ENCODE measurements around the gene PHACTR1.

Gene PHACTR1

DNA sequence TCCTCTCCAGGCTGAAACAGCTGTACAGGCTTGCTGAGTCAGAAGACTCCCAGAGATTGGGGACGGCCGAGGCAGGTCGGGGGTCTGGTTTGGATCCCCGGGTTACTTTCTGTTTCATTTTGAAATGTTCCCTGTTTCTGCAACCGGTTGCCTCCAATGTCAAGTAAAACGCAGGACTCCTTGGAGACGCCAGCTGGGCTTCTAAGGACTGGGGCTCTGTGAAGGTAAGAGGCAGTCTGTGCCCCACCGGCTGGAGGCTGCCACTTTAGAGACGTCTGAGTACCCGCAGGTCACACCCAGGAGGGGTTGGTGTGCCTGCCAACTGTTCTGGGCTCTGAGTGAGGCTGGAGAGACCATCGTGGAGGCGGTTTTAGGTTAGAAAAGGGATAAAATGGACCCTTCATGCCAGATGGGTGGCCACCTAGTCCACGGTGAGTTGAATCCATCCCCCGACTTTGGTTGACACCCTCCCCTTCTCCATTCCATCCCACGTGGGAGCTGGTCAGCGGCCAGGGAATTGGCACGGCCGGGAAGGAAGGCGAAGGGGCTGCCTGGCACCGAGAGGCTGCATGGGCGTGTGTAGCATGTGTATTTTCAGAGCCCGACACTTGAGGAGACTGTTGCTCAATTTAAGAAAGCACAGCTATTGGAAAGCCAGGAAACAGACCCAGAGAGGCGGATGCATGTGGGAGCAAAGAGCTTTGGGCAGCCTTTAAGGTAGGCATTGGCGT, 240.9 kb downstream of the PHACTR1 start:
- peak; percentile 67 for DNase-seq

DNA sequence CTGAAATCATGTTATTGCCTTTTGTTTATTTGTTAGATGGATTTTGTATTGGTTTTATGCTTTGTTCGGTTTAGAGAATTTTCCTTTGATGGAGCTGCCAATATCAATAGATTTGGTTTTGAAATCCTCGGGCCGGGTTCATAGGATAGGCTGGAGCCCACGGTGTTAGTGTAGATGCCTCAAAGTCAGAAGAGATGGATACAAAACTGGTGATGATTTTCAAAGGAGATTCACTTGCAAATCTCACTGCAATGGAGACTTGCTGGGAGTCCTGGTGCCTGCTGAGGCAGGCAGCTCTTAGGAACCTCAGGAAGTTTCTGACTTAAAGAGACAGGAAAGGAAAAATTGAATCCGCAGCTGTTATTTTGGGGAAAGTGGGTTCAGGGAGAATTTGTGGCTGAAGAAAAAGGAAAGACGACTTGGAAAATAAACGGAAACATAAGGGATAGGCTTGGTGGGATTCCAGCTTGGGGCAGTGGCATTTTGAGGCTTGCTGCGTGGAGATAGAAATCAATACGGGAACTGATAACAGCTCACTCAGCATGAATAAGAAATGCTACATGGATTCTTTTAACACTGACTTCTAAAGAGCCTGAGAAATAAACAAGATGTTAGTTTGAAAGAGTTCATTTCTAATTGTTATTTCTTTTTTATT, 241.6 kb downstream of the PHACTR1 start:
- peak; percentile 65 for DNase-seq

DNA sequence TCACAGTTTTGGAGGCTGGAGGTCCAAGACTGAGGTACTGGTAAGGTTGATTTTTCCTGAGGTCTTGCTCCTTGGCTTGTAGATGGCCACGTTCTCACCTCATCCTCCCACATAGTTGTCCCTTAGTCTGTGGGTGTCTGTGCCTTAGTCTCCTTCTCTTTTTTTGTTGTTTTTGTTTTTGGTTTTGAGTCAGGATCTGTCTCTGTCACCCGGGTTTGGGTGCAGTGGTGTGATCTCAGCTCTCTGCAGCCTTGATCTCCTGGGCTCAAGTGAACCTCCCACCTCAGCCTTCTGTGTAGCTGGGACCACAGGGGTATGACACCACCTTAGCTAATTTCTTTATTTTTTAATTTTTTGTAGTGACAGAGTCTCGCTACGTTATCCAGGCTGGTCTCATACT, 245.2 kb downstream of the PHACTR1 start:
- DNase-seq, result no peak

DNA sequence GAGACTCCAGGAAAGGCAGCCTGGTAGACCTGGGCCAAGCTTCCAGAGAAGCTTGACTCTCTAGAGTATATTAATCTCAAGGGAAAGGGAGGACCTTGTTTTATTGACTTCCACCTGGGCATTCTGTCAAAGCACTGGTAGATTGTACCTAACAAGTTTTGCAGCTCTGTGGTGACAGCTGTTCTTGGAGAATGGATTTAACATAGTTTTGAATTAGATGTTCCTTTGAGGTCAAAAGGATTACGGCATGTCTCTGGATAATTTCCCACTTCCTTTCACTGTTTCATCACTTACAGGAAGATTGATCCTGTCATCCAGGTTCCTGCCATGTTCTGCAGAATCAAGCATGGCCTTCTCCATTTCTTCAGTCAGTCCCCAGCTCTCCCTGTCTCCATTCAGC, 246.0 kb downstream of the PHACTR1 start:
- no peak for DNase-seq

DNA sequence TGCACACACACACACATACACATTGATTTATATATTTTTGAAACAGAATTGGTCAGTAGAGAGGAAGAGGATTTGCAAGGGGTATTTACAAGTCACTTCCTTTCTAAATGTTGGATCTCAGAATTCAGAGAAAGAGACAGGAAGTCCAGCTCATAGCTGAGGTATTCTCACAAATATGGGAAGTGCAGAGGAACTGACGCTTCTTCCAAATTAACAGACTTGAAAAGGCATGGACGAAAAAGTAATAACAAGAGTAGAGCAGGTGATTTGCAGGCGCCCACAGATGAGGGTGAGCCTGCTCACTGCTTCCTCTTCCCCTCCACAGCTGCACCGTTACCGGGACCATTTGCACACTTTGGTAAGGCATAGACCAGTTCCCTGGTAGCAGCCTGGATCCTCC, 246.4 kb downstream of the PHACTR1 start:
- no peak for DNase-seq

DNA sequence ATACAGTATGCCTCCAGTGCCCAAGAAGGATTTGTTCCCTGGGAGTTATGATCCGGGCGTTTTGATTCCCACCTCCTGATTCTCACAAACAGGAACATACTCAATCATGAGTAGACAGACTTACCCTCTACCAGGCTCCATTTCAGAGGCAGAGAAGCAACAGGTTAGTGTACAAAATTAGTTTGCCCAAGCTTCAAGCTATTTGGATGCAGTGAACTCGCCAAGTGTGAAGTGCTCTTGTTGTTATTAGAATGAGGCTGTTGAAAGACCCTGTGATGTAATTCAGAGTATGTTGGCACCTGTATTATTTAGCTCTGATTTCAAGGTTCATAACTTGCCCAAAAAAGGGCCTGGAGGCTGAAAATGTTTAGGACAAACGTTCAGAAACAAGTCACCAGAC, 247.0 kb downstream of the PHACTR1 start:
- no peak for DNase-seq

DNA sequence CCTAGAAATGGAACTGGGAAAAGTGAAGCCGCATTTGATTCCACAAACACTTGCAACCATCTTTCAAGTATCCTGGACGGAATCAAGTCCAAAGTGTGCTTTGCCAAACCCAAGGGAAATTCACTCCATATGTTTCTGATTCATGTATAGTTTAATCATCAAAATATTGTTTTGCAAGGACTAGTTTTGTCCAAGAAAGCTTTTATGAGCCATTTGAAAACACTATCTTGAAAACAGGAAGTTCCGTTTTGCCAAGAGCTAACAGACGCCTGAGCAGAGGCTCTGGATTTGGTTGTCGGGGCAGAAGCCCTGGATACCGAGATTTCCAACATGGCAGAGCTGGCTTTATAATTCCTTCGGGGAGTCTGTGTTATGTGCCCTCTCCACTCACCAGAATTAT, 251.1 kb downstream of the PHACTR1 start:
- DNase-seq, result peak; percentile 59

DNA sequence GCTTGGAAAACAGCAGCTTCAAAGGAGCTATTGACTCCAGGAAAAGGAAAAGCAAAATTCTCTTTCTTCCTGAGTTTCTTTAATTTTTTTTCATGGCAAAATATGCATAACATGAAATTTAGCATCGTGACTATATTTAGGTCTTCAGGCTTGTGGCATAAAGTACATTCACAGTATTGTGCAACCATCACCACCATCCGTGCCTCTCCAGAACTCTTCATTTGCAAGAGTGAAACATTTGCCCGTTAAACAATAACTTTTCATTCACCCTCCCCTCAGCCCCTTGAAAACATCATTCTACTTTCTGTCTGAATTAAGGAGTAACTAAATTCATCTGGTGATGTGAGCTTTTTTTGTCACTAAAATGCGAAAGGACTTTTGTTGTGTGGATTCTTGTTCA, 251.7 kb downstream of the PHACTR1 start:
- no peak for DNase-seq

DNA sequence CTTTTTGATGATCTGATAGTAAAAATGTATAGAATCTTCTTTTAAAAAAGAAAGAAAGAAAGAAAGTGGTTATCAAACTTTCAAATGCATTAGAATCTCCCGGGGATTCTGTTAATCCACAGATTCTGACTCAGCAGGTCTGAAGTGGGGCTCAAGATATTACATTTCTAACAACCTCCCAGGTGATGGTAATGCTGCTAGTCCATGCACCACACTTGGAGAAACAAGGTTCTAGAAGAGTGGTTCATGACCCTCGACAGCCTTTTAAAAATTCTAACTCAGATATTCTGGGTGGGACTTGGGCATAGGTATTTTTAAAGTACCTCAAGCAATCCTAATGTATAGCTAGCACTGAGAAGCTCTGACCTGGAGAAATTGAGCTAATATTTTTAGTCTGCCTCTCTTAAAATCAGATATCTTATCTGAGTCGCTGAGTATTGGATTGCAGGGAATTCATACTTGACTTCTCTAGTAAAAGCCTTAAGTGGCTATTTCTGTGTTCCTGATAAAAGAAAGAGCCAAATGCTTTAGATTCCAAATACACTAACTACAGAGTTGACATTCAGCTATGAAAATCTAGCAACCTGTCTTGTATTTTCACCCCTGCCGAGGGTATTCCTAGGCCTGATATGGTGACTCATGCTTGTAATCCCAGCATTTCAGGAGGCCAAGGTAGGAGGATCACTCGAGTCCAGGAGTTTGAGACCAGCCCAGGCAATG, 252.4 kb downstream of the PHACTR1 start:
- no peak for DNase-seq

DNA sequence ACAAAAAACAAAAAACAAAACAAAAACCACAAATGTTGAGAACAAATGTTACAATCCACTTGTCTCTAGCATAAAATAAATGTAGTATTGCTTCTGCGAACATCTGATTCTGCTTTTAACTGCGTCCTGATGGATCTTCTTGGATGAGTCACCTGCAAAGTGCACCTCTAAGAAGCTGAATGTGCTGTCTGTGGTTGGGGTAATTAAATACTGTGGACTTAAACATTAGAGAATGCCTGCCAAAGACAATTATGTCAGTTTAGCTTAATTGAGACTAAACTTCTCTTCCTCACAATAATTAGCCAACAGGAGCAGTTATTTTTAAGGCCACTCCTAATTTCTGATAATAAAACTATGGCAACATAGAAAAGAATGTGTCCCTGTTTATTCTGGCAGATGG, 253.4 kb downstream of the PHACTR1 start:
- peak; percentile 76 for DNase-seq

DNA sequence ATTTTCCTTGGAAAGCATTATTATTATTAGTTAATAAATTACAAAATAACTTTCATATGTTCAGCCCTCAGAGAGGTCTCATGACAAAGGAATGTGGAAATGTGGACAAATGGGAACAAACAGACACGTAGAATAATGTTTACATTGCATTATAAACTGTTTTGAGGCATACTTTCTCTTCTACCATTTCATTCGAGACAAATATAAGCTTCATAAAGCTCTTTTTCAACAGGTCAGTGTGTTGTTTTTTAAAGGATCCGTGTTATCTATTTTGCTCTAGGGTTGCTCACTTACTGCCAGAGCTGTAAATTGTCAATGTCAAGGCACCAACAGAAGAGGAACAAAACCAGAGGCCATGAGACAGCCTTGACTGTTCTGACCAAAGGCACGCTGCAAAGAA, 256.8 kb downstream of the PHACTR1 start:
- no peak for DNase-seq

DNA sequence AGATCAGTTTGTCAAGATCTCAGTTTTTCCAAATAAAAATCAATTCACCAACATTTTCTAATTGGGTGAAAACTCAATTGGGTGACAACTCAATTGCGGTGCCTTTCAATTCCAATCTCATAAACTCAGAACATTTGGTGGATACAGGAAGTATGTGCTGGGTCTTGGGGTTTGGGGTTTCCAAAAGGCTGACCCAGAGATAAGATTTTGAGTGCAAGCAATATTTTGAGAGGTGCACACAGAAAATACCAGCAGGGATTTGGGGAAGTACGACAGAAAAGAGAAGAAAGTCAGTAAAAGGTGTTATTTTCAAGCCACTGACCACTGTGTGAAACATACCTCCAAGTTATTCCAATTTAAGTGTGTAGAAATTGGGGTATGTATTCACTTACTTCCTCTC, 258.0 kb downstream of the PHACTR1 start:
- DNase-seq, result no peak

DNA sequence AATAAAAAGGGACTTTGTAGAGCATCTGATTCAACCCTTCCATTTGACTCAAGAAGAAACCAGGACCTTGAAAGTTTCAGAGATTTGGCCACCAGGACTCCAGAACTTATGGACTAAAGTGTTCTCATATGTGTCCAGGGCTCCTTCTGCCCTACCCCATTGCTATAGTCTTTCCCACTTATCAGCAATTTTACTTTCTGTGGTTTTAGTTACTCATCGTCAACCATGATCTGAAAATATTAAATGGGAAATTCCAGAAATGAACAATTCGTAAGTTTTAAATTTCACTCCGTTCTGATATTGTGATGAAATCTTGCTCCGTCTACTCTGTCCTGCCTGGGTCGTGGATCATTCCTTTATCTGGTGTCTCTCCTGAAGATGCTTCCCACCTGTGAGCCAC, 259.8 kb downstream of the PHACTR1 start:
- DNase-seq, result no peak

DNA sequence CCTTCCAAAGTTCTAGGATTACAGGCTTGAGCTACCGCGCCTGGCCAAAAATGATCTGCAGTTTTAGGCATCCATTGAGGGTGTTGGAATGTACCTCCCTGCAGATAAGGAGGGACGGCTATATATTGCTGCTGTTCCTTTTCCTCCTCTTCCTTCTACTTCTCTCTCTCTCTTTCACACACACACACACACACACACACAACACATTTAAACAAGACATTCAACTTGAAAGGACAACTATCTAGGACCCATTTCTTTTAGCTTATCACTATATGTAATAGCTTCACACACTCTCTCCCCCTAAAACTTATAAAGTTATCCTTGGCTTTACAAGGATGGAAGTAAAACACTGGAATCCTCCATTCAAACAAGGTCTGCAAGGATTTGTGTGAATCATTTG, 260.6 kb downstream of the PHACTR1 start:
- no peak for DNase-seq

DNA sequence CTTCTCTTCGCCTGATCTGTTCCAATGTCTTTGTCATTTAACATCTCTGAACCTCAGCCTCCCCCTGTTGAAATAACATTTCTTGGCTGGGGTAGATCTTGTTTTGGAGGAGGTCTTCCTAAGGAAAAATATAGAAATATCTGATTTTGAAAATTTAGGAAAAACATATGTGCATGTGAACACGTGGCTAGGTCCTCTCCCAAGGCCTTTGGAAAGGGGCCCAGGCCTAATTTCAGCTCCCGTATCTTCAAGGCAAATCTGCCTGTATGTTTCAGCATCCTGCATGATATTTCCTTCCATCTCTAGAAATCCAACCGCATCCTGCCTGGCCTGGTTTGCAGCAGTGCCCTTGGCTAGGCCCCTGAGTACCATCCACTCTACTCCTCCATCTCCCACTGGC, 261.2 kb downstream of the PHACTR1 start:
- peak; percentile 53 for DNase-seq

DNA sequence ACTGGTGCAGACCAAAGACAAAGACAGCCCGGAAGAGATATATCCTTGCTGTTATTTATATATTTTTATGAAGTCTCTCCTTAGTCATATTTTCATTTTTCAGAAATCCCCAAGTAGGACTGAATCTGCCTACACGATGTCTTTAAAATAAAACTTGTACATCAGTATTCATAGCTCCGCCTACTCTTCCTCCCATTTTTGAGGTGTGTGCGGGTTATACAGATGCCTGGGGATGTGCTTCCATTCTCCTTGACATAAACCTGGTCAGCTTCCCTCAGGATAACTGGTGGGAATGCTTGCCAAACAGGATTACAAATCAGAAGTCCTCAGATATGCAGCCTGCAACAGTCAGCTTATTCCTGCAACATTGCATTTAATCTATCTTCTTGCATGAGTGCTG, 264.2 kb downstream of the PHACTR1 start:
- DNase-seq, result no peak

DNA sequence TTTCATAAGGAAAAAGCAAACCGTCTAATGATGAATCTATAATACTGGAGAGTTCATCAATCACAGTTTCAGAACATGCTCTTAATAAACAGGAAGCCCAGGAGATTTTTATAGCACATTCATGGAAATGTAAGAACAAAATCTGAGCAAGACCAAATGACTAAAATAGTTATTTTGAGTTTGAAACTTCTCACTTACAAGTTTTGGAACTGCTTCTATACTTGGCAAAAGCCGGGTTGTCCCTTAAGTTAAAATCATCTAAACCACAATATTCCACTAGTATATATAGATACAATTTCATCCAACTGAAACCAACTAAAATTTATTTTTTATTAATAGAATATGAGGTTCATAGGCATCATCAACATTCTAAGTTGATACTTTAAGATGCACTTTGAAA, 268.2 kb downstream of the PHACTR1 start:
- DNase-seq, result no peak

DNA sequence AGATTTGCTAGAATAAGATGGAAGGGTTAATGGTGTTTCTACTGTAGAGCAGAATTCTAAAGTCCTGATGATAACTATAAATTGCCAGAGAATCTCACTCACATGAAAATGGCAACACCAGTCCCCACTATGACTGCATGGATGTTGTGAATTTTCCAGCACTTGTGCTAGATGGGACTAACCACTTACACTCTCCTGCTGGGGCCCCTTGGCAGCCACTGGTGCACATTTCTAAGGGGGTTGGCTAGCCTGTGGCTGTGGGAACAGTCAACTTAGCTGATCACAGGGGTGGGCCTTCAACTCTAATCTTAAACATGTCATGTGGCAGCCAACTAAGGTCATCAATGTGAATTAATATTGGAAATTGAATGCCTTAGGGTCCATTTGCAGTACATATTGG, 271.2 kb downstream of the PHACTR1 start:
- no peak for DNase-seq

DNA sequence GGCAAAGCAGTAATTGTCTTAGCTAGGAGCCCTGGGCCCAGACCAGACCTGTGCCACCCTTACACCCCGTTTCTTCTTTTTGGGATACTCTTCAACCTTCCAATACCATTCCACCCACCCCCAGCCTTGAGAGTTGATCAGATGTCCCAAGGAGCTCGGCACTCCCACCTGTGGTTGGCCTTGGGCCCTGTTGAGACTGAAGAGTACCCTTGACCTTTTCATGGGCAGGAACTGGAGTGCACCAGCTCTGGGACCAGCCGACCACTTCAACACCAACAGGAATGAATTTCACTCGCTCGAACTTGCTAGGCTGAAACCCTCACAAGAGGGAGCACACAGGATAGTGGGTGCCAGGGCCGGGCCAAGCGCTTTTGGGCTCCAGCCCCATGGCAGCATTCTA, 273.6 kb downstream of the PHACTR1 start:
- DNase-seq, result no peak

DNA sequence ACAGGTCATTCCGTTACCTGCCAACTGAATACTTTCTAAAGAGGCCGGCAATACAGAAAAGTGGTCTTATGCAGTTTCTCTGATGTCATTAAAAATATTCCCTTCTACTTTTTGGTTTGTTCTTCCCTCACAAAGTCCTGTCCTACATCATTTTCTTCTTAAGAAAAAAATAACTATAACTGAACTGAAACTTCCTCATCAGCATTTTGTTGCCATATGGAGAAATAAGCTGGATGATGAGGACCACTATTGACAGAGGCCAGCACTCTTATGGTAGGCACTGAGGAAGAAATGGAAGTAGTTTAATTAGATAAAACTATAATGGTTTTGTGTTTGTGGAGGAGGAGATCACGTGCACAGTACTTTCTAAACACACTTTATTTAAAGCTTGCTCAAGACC, 274.9 kb downstream of the PHACTR1 start:
- no peak for DNase-seq

DNA sequence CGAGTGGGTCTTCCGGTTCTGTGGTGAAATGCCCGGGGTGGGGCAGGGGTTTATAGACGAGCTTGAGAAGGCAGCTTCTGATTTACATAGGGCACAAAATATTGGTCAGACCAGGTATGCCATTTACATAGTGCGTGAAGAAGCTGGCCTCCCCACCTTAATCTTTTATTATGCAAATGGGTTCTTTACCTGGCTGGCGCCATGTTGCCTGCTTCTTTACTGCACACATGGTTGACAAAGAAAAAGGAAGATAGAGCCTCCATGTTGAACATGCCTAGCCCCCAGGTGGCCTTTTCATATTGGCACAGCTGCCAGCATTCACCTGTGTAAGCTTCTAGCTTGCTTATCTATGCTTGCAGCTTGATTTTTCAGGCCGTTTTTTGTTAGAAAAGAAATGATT, 276.2 kb downstream of the PHACTR1 start:
- DNase-seq, result no peak

DNA sequence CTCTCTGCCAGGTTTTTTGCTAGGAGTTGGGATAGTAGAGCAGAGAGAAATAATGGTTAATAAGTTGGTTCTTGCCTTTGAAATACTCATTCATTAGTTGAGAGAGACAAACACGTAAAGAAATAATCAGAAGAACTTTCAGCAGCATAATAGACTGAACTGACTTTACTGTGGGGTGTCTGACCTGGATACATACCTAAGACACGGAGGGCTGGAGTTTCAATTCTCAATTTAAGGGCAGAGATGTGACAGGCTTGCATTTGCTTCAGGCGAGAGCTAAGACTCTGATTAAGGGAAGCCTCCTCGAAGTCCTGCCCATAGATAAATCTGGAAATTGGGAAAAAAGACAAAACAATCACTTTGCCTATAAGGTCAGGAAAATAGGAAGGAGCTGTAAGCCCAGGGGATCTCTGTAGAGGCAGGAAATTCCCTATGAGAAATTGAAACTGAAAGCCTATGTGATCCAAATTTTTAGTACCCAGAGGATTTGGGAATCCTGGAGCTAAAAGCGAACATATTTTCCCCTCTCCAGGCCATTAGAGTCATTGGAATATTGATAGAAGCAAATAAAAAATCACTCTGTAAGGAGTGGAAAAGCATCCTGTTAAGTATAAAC, 276.8 kb downstream of the PHACTR1 start:
- DNase-seq, result no peak

DNA sequence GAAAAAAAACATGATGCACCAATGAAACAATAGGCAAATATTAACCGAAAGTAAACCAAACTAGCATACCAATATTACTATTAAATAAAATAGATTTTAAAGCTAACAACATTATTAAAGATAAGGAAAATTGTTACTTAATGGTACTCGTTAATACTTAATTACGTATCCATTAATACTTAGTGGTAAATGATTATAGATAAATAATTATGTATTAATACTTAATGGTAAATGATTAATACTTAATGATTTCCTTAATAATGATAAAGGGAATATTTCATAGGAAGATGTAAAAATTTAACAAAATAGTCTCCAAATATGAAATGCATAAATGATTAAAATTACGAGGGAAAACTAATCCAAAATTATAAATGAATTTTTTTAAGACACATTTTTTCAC, 278.9 kb downstream of the PHACTR1 start:
- no peak for DNase-seq

DNA sequence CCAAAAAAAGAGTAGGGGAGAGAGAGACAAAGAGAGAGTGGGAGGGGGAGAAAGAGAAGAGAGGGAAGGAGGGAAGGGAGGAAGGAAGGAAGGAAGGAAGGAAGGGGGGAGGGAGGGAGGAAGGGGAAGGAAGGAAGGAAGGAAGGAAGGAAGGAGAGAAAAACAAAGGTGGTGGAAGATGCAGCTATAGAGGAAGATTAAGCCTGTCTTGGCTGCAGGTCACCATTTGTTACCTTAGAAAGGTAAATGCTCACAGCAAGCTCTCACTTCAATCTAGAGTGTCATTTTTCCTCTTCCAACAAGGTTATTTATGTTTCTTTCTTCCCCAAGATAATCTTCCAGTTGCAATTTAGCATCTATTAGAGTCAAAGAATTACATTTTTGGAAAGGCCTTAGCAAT, 284.0 kb downstream of the PHACTR1 start:
- DNase-seq, result no peak
